Neural progenitor cell (in vitro differentiated cells): ENCODE results near the gene UBQLN3.

Experiments used
- EZH2 ChIP-seq: fragments of 200-600 bp; sonication (generic); IDR thresholded peaks from 2 replicates; pipeline ENCODE4 v1.6.1; 2017; ENCODE audit warnings: antibody characterized with exemption, mild to moderate bottlenecking, moderate library complexity
- TF ChIP-seq, protein P1 (sequence below): fragments of 200-600 bp; sonication (generic); IDR thresholded peaks from 2 replicates; pipeline ENCODE4 v1.5.1; 2017; ENCODE audit warnings: antibody characterized with exemption, mild to moderate bottlenecking

DNA sequence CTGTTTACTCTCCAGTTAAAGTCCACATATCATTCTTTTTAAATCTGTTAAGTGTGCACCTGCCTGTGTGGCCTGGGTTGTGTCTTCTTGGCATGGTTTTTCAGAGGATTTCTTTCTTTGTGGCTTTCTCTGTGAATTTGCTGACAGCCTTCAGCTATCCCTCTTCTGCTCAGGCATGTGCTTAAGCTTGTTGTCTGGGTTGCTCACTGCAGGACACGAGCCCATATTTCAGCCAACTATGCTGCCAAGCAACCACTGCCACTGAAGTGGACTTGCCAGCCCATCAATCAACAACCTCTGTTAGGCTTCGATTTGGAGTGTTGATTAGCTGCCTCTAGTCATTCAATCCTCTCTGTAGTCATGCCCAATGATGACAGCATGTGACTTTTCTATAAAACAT lies 42.2 kb downstream of the UBQLN3 start:
- no peak for TF ChIP-seq EZH2
- TF ChIP-seq, protein P1, sequence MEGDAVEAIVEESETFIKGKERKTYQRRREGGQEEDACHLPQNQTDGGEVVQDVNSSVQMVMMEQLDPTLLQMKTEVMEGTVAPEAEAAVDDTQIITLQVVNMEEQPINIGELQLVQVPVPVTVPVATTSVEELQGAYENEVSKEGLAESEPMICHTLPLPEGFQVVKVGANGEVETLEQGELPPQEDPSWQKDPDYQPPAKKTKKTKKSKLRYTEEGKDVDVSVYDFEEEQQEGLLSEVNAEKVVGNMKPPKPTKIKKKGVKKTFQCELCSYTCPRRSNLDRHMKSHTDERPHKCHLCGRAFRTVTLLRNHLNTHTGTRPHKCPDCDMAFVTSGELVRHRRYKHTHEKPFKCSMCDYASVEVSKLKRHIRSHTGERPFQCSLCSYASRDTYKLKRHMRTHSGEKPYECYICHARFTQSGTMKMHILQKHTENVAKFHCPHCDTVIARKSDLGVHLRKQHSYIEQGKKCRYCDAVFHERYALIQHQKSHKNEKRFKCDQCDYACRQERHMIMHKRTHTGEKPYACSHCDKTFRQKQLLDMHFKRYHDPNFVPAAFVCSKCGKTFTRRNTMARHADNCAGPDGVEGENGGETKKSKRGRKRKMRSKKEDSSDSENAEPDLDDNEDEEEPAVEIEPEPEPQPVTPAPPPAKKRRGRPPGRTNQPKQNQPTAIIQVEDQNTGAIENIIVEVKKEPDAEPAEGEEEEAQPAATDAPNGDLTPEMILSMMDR = no peak
